MG63 (cell line): Measurements from ENCODE around the gene SPATA1. TPM values are rescaled to one million over a fixed set of nuclear protein-coding genes. Genes with fewer than 3 reads are reported as not detected.
A peak's percentile ranks its signal among the peaks of the same experiment; 100 is the strongest.
"Not testable (repeated sequence)": the region's sequence is repeated elsewhere in the genome, so short reads cannot be mapped to it uniquely, and the experiment has no call there.

Source experiments
- DNase-seq: peaks from one replicate; pipeline ENCODE4 v3.0.0-alpha.2; 2020
- H3K27me3 ChIP-seq: fragments of 250-450 bp; sonication (Bioruptor Pico); 2 replicates; pipeline ENCODE4 v1.5.1; 2020; ENCODE audit warnings: mild to moderate bottlenecking, moderate library complexity
- H3K36me3 ChIP-seq: fragments of 250-450 bp; sonication (Bioruptor Pico); 2 replicates; pipeline ENCODE4 v1.5.1; 2020; ENCODE audit warnings: mild to moderate bottlenecking, moderate library complexity
- H3K4me3 ChIP-seq: fragments of 250-450 bp; sonication (Bioruptor Pico); 2 replicates; pipeline ENCODE4 v1.5.1; 2020; ENCODE audit warnings: mild to moderate bottlenecking, moderate library complexity
- H3K9me3 ChIP-seq: fragments of 250-450 bp; sonication (Bioruptor Pico); 2 replicates; pipeline ENCODE4 v1.5.1; 2020; ENCODE audit warnings: mild to moderate bottlenecking, moderate library complexity
- total RNA-seq: library from RNA; depleted of rRNA; stranded (reverse); fragments of >200 nt; shearing (Covaris generic); gene quantifications from 2 replicates; pipeline ENCODE4 v1.2.3, GENCODE V29; 2014; ENCODE audit warnings: low replicate concordance

The SPATA1 gene
- total RNA-seq, 1 experiment from 2014 or later, result not detected

DNA sequence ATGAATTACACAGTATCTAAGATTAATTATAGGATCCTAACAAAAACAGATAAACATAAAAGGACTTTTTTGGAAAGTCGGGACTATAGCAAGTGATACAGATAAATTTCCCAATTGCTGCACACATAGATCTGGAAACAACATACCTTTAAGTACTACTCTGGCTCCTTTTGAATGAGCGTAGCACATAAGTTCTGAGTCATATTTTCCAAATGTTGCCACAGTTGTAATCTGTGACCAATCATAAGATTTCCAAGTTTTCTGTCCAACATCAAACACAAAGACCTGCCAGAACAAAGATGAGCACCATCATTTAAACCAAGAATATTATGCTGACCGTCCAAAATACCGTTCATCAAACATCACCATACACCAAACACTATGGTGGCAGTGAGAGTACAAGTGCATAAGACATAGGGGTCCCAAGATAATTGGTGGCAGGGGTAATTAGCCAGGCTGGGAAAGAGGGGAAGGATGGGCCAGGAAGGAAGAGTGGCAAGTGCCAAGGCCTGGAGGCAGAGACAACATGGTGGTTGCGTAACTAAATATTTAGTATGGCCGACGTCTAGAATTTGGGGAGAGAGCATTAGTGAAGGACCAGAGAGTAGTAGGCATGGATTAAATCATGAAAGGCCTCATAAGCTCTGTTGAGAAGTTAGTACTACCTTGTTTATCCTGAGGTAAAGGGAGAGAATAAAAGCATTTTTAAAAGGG, 64.4 kb downstream of the SPATA1 start:
- H3K27me3 ChIP-seq, result no peaks in the 10 kb centered on the region
- peaks cover 19% of the 10 kb centered on the region for H3K36me3 ChIP-seq
- DNase-seq, result no peak
- no peak overlapping the region for H3K4me3 ChIP-seq
- H3K9me3 ChIP-seq, result no peaks in the 10 kb centered on the region

DNA sequence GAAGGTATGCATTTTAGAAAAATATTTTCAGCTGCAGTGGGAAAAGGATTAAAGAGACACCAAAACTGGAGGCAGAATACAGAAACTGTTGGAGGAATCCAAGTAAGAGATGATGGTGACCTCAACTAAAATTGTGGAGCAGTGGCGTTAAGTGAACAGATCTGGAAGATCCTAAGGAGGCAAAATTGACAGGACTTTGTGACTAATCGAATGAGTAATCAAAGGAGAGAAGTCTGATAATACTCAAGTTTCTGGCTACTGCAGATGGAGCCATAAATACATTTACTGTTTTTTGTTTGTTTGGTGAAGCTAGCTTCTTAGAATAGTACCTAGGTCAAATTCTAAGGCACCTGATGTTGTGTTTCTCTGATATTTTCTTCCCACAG, 65.0 kb downstream of the SPATA1 start:
- no peak for DNase-seq
- no peaks in the 10 kb centered on the region for H3K27me3 ChIP-seq
- no peaks in the 10 kb centered on the region for H3K9me3 ChIP-seq

DNA sequence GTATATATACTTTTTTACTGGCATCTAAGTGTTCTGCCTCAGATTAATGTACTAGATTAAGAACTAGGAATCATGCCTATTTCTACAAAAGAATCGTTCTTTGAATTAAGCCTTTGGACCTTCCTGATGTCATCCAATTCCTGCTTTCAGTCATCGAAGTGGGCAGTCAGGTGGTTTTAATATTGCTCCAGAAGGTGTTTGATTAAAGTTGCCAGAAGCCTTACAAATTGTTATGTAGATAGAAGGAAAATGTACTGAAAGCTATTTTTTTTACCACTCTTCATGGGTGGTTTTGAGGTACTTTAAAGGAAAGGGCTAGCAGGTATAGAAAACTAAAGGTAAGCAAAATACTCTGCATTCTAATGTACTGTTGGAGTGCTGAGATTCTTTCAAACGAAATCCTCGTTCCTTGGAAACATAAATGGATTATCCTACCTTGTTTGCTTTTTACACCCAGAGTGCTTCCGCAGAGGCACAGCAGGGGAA, 67.3 kb downstream of the SPATA1 start:
- no peak for DNase-seq

More for the DNA sequence above, 65.0 kb downstream of the SPATA1 start:
- Histone ChIP-seq H3K36me3 (peaks cover 19% of the 10 kb centered on the region), H3K4me3 (no peak overlapping the region)

DNA sequence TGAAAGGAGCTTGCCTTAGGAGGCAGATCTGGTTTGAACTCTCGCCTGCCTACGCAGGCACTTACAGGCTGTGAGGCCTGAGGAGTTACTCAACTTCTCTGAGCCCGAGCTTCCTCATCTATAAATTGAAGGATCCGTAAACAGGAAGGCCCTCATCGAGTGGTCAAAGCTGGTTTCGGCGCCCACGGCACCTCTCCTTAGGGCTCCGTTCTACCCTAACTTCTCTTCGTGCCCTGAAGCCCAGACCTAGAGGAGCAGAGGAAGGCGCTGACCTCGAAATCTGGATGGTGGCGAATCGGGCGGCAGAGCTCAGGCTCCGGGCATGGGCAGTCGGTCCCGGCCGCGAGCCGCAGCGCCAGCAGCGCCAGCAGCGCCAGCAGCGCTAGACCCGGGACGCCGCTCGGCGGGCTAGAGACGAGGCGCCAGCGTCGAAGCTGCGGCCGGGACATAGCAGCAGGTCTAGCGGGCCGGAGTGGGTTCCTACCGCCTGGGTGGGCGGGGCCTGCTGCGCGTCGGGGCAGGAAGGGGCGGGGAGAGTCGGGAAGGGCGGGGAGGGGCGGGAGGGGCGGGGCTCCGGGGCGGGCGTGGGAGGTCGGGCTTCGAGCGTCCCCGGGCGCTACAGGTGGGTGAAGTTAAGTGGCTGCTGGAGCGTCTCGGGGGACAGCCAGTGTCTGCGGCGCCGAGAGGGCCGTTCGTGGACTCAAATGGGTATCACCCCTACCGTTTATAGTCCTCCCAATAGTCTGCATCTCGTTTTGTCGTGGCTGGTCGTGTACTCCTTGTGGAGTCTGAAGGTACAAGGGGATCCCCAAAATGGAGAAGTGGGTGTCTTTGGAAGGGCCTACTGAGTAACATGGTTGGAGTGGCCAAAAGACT, 68.0 kb downstream of the SPATA1 start, which contains the start of gene CTBS:
TSS of gene CTBS (minus strand) at position 474 of the 876 bp plus-strand sequence. CDS start at position 449, 25 bp downstream.
- Histone ChIP-seq H3K36me3 (peaks cover 11% of the 10 kb centered on the region), H3K9me3 (no peaks in the 10 kb centered on the region), H3K27me3 (no peaks in the 10 kb centered on the region), H3K4me3 (peak within 1 kb of the TSS; percentile 85)
- peak; percentile 85 for DNase-seq

More for the DNA sequence above, 67.3 kb downstream of the SPATA1 start:
- H3K36me3 ChIP-seq, result peaks cover 16% of the 10 kb centered on the region
- no peaks in the 10 kb centered on the region for H3K9me3 ChIP-seq
- H3K27me3 ChIP-seq, result no peaks in the 10 kb centered on the region
- peak overlapping the region; percentile 85 for H3K4me3 ChIP-seq

DNA sequence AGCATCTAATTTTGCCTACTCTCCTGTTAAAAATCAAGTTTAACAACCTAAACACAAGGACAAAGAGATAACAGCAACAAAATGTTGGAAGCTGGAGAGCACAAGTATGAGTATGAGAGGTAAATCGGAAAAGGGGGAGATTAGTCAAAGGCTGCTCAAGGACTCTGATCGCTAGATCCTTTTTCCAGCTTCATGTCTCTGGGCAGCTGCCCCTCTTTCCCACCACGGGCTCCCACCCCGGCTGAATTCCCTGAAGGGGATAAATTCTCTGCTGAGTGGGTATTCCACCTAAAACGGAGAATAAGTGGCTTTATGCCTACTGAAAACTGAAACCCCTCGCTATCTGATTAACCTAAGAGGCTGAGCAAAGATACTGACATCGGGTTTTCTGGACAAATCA, 68.8 kb downstream of the SPATA1 start:
- peaks cover 4% of the 10 kb centered on the region for H3K36me3 ChIP-seq
- no peaks in the 10 kb centered on the region for H3K9me3 ChIP-seq
- H3K27me3 ChIP-seq, result no peaks in the 10 kb centered on the region
- DNase-seq, result no peak
- H3K4me3 ChIP-seq, result peak overlapping the region; percentile 85

DNA sequence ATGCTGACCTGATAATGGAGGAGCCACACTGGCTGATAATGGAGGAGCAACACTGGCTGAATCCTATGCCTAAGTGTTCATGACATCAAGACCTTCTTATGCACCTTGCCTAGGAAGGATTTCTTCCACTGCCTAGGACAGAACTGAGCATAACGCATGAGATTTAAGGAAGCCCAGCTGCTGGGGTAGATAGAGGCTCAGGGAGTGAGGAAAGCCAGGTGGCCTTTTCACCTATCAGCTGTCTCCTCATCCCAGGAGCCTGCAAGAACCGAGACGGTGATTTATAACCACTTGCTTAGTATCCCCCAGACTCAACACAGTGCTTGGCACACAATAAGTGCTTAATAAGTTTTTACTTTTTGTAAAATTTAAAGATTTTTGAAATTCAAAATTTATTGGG, 75.5 kb downstream of the SPATA1 start:
- Histone ChIP-seq H3K9me3 (no peaks in the 10 kb centered on the region), H3K4me3 (no peak overlapping the region), H3K27me3 (no peaks in the 10 kb centered on the region), H3K36me3 (no peaks in the 10 kb centered on the region)
- no peak for DNase-seq

DNA sequence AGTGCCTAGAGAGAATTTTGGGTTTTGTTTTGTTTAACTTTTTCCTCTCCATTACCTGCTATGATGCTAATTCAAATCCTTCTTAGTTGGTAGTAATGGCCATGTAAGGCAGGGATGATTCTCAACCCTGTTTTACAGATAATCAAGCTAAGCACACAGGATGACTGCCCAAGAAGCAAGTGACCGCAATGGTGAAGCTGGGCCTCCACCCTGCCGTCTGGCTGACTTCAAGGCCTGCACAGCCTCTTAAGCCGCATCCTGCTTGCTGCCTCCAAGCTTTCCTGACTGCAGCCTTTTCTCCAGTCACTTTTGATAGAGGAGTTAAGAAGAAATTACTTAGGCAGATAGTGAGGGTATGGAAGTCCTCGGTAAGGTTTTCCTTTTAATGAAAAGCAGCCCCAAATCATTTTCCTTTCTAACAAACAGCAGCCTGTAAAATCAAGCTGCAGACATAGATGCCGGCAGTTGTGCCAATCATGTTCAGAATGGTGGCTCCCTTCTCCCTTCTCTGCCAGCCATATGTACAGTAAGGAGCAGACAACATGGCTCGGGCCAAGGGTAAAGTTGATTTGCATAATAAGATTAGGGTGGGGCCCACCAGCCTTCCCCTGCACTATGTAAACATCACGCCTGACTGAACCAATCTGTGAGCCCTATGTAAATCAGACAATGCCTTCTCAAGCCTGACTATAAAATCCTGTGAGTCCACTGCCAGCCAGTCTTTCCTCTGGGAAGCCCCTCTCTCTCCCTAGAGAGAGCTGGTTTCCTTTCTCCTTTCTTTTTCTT, 76.8 kb downstream of the SPATA1 start:
- Histone ChIP-seq H3K27me3 (no peaks in the 10 kb centered on the region), H3K4me3 (no peak overlapping the region), H3K36me3 (no peaks in the 10 kb centered on the region), H3K9me3 (no peaks in the 10 kb centered on the region)
- DNase-seq, result peak; percentile 50

DNA sequence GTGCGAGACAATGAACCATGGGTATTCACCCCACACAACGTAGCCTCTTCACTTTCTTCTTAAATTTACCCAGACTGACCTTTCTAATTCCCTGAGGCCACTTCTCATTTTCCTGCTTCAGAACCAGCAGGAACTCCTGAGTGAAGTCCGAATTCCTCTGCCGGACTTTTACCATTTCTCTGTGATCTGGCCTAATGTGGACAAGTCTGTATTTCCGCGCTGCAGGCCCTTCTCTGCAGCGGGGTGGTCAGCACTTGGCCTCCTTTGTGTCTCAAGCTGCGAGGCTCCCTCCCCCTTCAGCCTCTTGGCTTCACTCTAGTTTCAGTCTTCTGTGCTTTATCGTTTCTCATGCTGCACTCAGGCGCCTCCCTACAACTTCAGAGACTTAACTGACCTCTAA, 77.5 kb downstream of the SPATA1 start:
- Histone ChIP-seq H3K27me3 (no peaks in the 10 kb centered on the region), H3K36me3 (no peaks in the 10 kb centered on the region), H3K4me3 (no peak overlapping the region), H3K9me3 (no peaks in the 10 kb centered on the region)
- no peak for DNase-seq

DNA sequence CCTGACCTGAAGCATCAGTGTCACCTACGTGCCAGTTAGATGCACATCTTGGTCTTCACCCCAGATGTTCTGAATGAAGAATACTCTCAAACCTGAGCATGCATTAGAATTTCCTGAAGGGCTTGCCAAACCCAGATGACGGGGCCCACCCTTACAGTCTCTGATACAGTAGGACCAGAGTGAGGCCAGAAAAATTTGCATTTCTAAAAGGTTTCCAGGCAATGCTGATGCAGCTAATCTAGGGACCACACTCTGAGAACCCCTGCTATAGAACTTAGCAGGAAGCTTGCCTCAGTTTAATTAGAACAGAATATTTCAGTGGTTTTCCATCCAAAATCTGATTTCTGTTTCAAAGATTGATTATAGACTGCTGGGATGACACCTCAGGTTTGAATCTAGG, 77.9 kb downstream of the SPATA1 start:
- H3K27me3 ChIP-seq, result no peaks in the 10 kb centered on the region
- DNase-seq, result no peak
- no peaks in the 10 kb centered on the region for H3K36me3 ChIP-seq
- no peak overlapping the region for H3K4me3 ChIP-seq
- no peaks in the 10 kb centered on the region for H3K9me3 ChIP-seq

DNA sequence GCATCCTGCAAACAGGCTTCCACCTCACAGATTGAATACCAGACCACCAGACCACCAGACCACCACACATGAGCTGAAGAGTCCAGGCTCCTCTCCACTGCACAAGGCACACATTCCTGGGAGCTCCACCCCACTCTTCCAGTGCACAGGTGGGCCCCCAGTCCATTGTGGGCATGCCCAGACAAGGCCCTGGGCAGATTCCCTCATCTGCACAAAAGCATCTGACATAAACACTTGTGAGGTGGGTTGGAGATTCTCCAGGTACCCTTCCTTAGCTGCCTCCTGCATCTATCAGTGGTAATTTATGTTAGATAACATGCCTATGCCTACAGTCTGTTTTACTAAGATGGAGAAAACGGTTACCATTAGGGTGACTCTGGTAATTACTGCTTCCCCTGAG, 79.6 kb downstream of the SPATA1 start:
- Histone ChIP-seq H3K9me3 (no peaks in the 10 kb centered on the region), H3K36me3 (no peaks in the 10 kb centered on the region), H3K4me3 (no peak overlapping the region), H3K27me3 (no peaks in the 10 kb centered on the region)
- no peak for DNase-seq

DNA sequence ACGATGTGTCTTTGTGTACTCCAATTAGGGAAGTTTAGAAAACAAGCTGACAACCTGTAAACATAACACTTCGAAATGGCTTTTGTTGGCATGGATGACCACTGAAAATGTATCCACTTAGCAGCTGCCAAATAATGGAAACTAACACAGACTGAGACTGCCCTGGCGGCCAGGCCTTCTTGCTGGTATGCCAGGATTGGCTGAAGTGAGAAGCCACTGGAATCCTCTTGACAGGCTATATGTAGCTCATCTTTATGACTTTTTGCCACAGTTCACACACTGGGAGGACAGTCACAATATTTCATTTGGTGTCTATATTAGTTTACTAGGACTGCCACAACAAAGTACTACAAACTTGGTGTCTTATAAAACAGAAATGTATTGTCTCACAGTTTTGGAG, 80.9 kb downstream of the SPATA1 start:
- Histone ChIP-seq H3K27me3 (no peaks in the 10 kb centered on the region), H3K36me3 (no peaks in the 10 kb centered on the region), H3K4me3 (no peak overlapping the region), H3K9me3 (no peaks in the 10 kb centered on the region)
- no peak for DNase-seq

DNA sequence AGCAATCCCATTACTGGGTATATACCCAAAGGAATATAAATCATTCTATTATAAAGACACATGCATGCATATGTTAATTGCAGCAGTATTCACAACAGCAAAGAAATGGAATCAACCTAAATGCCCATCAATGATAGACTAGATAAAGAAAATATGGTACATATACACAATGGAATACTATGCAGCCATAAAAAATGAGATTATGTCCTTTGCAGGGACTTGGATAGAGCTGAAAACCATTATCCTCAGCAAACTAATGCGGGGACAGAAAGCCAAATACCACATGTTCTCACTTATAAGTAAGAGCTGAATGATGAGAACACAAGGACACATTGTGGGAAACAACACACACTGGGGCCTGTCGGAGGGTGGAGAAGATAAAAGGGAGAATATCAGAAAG, 88.8 kb downstream of the SPATA1 start:
- H3K9me3 ChIP-seq, H3K4me3 ChIP-seq, DNase-seq, H3K36me3 ChIP-seq, H3K27me3 ChIP-seq: not testable (repeated sequence)

DNA sequence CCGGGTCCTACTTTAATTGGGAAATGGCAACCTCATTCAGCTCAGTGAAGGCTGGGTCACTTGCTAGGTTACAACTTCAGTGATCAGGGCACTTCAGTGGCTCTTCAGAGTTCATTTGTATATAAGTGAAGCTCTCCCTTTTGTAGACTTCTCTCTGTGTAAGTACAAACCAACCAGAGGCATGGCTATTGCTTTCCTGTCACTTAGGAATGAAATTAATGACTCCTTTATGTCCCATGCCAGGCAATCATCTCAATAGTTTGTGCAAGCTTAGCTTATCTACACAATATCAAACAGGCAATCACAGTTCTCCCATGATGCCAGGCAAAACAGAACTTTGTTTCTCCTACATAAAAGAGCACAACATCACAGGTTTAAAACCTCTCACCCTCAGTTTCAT, 90.8 kb downstream of the SPATA1 start:
- H3K9me3 ChIP-seq, result peaks cover 5% of the 10 kb centered on the region
- H3K27me3 ChIP-seq, result no peaks in the 10 kb centered on the region
- no peak overlapping the region for H3K4me3 ChIP-seq
- DNase-seq, result no peak
- H3K36me3 ChIP-seq, result no peaks in the 10 kb centered on the region

DNA sequence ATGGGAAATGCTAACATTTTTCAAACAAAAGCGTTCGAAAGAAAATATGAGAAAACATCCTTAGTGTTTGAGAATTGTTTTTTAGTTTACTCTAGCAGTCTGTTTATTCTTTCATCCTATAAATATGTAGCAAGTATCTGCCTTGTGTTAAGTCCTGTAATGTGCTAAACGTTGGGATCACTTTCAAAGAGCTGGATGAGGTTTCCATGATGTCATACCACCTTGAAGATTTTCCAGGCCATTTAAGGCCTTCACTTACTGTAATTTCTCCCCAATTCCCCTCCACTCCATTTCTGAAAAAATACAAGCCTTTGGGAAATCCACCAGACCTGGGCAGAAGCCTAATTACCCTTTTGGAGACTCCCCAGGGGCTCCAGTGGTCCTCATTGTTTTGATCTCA, 92.2 kb downstream of the SPATA1 start:
- no peak overlapping the region for H3K4me3 ChIP-seq
- DNase-seq, result no peak
- H3K36me3 ChIP-seq, result no peaks in the 10 kb centered on the region
- H3K27me3 ChIP-seq, result no peaks in the 10 kb centered on the region
- peaks cover 2% of the 10 kb centered on the region; the same call in 1 of the 2 replicates for H3K9me3 ChIP-seq

DNA sequence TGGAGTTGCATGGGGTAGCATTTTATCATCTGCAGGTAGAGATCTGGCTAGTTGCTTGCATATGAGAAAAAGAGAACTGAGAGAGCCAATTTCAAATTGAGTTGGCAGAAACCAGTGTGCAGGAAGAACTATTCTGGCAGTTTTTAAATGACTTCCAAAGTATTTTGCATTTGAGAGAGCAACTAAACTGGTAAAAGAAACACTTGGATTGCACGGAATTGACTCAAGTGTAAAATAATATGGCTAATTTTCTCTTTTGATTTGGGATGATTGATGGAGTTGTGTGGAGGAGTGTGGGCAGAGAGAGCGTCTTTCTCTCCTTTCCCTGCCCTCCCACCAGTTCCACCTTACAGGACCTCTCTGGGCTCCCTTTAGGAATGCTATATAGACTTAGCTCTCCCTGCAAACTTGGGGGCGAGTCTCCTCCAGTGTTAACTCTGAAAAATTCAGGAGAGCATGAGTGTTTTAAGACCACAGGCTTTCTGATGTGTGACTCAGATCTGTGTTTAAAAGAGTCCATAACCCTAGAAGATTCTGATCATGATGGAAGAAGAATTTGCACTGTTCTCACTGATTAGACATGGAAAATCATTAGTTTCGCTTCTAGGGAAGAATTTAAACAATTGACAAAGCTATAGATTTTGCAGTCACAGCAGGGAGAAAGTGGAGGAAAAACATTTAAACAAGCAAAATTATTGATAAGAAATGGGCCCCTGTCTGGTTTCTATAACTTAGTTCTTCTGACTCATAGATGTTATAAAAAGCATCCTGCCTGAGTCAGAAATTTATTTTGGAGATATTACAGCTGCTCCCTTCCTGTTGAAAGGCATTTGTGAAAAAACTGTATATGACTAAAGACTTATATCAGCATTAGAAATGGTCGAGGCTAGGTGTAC, 92.9 kb downstream of the SPATA1 start:
- H3K4me3 ChIP-seq, result no peak overlapping the region
- no peaks in the 10 kb centered on the region for H3K27me3 ChIP-seq

DNA sequence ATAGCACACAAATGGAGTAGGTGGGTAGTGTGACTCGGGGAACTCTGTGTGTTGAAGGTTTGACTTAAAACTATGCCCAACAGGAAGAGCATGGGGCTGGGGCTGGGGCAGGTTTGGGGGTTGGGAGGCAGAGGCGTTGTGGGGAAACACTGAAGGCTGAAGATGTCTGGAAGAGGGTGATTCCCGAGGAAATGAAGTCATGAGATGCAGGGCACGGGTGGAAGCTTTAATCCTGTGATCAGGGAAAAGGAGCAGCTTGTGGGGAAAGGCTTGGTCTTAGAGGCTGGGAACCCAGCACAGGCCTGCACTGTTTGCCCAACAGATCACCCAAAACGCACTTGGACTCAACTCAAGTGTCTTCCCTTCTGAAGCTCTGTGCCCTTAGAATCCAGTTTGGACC, 94.6 kb downstream of the SPATA1 start:
- no peak overlapping the region for H3K4me3 ChIP-seq
- no peaks in the 10 kb centered on the region for H3K36me3 ChIP-seq
- no peak for DNase-seq
- H3K9me3 ChIP-seq, result no peaks in the 10 kb centered on the region; the same call in 1 of the 2 replicates
- H3K27me3 ChIP-seq, result no peaks in the 10 kb centered on the region

More for the DNA sequence above, 92.9 kb downstream of the SPATA1 start:
- Histone ChIP-seq H3K9me3 (no peaks in the 10 kb centered on the region), H3K36me3 (no peaks in the 10 kb centered on the region)
- DNase-seq, result no peak
